Testis (tissue), 2 donors: Measurements from ENCODE around the gene MYH3.

Source experiments
- CTCF ChIP-seq, 3 experiments: fragments of 450-650 bp in 2 of 3; fragments of 200-600 bp in 1 of 3; sonication (generic) in 1 of 3; IDR thresholded peaks; one replicate each; pipeline ENCODE4 v1.5.1; 2016 to 2019; ENCODE audit warnings: antibody characterized with exemption in 3 of 3, mild to moderate bottlenecking in 2 of 3, moderate library complexity in 1 of 3
- POLR2A ChIP-seq: fragments of 450-650 bp; IDR thresholded peaks from one replicate; pipeline ENCODE4 v1.6.1; 2017; ENCODE audit warnings: antibody characterized with exemption, mild to moderate bottlenecking, moderate library complexity

DNA sequence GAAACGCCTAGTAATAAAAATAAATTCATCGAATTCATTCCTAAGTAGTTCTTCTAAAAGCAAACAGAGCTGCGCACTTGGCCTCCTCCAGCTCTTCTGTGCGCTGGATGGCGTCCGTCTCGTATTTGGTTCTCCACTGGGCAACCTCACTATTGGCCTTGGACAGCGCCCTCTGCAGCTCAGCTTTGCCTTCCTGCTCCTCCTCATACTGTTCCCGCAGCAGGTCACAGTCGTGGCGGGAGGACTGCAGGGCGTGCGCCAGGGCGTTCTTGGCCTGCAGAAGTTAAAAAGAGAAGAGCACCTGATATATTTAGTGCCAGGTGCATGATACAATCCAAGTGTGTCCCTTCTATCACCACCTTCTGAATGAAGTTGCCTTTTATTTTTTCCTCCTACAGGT lies 21.8 kb downstream of the MYH3 start:
- TF ChIP-seq POLR2A, result no peak
- no peak for TF ChIP-seq CTCF (IDR thresholded peaks at IDR 0.05)
